Sigmoid colon (tissue), 4 donors: ENCODE results near the gene BRMS1.

Experiments used
- POLR2A ChIP-seq, 2 donors: fragments of 450-650 bp; IDR thresholded peaks; one replicate each; pipeline ENCODE4 v1.6.1; 2016; ENCODE audit warnings: antibody characterized with exemption in 2 of 2, mild to moderate bottlenecking in 2 of 2, moderate library complexity in 2 of 2
- POLR2AphosphoS5 ChIP-seq, 4 donors: sonication (generic); formaldehyde crosslinking; IDR thresholded peaks; one replicate each; pipeline ENCODE4 v1.6.1; 2017; ENCODE audit warnings: antibody characterized with exemption in 4 of 4
- TF ChIP-seq, protein P1 (sequence below), 4 experiments: fragments of 450-650 bp in 3 of 4; fragments of 200-600 bp in 1 of 4; IDR thresholded peaks; one replicate each; pipeline ENCODE4 v1.5.1; 2016 to 2019; ENCODE audit warnings: antibody characterized with exemption in 4 of 4, mild to moderate bottlenecking in 3 of 4, moderate library complexity in 2 of 4

DNA sequence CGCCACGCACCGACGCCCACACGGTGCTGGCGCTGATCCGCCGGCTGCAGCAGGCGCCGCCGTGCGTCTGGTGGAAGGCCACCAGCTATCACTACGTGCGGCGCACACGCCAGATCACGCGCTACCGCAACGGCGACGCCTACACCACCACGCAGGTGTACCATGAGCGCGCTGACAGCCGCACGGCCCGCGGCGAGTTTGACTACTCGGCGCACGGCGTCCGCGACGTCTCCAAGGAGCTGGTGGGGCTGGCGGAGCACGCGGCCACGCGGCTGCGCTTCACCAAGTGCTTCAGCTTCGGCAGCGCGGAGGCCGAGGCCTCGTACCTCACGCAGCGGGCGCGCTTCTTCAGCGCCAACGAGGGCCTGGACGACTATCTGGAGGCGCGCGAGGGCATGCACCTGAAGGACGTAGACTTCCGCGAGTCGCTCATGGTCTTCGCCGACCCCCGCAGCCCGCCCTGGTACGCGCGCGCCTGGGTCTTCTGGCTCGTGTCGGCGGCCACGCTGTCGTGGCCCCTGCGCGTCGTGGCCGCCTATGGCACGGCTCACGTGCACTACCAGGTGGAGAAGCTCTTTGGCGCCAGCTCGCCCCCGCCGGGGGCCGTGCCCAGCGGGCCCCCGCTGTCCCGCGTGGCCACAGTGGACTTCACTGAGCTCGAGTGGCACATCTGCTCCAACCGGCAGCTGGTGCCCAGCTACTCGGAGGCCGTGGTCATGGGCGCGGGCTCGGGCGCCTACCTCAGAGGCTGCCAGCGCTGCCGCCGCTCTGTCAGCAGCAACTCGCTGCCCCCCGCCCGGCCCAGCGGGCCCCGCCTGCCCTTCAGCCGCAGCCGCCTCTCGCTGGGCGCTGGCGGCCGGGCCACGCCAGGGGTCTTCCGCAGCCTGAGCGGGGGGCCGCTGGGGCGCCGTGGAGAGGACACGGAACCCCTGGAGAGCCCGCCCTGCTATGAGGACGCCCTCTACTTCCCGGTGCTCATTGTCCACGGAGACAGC is 50.0 kb downstream of the BRMS1 start:
- TF ChIP-seq, protein P1, sequence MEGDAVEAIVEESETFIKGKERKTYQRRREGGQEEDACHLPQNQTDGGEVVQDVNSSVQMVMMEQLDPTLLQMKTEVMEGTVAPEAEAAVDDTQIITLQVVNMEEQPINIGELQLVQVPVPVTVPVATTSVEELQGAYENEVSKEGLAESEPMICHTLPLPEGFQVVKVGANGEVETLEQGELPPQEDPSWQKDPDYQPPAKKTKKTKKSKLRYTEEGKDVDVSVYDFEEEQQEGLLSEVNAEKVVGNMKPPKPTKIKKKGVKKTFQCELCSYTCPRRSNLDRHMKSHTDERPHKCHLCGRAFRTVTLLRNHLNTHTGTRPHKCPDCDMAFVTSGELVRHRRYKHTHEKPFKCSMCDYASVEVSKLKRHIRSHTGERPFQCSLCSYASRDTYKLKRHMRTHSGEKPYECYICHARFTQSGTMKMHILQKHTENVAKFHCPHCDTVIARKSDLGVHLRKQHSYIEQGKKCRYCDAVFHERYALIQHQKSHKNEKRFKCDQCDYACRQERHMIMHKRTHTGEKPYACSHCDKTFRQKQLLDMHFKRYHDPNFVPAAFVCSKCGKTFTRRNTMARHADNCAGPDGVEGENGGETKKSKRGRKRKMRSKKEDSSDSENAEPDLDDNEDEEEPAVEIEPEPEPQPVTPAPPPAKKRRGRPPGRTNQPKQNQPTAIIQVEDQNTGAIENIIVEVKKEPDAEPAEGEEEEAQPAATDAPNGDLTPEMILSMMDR (IDR thresholded peaks at IDR 0.05) = no peak
- TF ChIP-seq POLR2A (IDR thresholded peaks at IDR 0.05) (no peak), POLR2AphosphoS5 (IDR thresholded peaks at IDR 0.05) (no peak)
